22Rv1 (cell line): ENCODE data around the gene SLC25A36.
"Not testable (repeated sequence)": the region's sequence is repeated elsewhere in the genome, so short reads cannot be mapped to it uniquely, and the experiment has no call there.

ENCODE experiments used
- H3K27ac ChIP-seq: fragments of 450-650 bp; 2 replicates; pipeline ENCODE4 v1.5.1; 2017
- ZFX ChIP-seq: fragments of 450-650 bp; IDR thresholded peaks from 2 replicates; pipeline ENCODE4 v1.6.1; 2017; ENCODE audit warnings: antibody characterized with exemption, borderline replicate concordance
- TF ChIP-seq, protein P1 (sequence below): fragments of 450-650 bp; IDR thresholded peaks from 2 replicates; pipeline ENCODE4 v1.5.1; 2017; ENCODE audit warnings: mild to moderate bottlenecking

Gene SLC25A36

DNA sequence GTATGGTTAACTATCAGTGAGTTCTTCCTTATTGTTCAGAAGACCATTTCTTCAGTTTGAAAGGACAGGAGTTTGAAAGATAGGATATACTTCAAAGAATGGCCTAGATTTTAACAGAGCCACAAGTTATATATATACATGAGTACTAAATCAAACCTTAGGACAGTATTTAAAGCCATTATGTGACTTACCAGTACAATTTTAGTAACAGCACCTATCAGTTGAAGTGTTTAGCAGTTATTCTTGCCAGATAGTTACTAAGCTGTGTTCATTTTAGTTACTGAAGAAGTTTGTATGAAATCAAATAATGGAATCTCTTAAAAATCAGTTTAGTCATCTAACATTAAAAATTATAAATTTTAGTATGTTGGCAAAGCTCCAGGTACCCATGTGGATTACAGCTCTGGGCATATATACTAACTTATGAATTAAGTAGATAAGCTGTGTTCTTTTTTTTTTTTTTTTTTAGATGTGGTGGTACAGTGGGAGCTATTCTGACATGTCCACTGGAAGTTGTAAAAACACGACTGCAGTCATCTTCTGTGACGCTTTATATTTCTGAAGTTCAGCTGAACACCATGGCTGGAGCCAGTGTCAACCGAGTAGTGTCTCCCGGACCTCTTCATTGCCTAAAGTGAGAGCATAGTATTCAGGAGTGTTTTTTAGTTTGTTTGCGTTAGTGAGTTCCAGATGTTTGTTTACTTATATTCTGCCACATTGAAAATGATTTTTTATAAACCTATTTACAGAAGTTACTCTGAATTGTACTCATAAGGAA, 14.6 kb downstream of the SLC25A36 start:
- H3K27ac ChIP-seq: peak overlapping the region; percentile 70
- TF ChIP-seq, protein P1, sequence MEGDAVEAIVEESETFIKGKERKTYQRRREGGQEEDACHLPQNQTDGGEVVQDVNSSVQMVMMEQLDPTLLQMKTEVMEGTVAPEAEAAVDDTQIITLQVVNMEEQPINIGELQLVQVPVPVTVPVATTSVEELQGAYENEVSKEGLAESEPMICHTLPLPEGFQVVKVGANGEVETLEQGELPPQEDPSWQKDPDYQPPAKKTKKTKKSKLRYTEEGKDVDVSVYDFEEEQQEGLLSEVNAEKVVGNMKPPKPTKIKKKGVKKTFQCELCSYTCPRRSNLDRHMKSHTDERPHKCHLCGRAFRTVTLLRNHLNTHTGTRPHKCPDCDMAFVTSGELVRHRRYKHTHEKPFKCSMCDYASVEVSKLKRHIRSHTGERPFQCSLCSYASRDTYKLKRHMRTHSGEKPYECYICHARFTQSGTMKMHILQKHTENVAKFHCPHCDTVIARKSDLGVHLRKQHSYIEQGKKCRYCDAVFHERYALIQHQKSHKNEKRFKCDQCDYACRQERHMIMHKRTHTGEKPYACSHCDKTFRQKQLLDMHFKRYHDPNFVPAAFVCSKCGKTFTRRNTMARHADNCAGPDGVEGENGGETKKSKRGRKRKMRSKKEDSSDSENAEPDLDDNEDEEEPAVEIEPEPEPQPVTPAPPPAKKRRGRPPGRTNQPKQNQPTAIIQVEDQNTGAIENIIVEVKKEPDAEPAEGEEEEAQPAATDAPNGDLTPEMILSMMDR: no peak
- no peak for TF ChIP-seq ZFX

DNA sequence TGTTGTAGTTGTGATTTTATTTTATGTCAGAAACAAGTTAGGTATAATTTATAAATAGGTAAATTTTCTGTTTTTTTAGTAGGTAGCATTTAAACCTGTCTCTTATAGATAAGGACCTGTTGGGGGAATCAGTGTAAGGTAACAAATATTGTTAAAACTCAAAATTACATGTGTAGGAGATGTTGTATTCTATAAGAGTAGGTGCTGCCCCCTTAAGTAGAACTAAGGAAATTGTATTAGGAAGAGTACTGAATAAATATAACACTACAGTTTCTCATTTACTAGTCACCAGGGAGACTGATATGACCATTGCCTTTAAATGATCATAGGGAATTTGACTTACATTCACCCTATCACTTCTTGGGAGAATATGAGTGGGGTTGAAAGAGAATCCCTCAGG, 31.2 kb downstream of the SLC25A36 start:
- H3K27ac ChIP-seq: no peak overlapping the region
- TF ChIP-seq, protein P1: peak; percentile 61
- TF ChIP-seq ZFX: no peak

DNA sequence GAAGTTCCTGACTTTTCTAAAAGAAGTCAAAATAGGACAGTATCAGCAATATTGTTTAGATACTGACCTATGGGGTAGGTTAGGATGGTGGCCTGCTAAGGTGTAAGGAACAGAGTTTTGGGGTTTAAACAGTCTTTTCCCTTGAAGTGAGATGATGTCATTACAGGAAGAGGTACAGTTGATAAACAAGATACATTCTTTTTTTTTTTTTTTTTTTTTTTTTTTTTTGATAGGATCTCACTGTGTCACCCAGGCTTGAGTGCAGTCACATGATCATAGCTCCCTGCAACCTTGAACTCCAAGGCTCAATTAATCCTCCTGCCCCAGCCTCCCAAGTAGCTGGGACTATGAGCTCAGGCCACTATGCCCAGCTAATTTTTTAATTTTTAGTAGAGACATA, 33.3 kb downstream of the SLC25A36 start:
- TF ChIP-seq, protein P1: no peak
- no peak for TF ChIP-seq ZFX
- H3K27ac ChIP-seq: no peak overlapping the region

DNA sequence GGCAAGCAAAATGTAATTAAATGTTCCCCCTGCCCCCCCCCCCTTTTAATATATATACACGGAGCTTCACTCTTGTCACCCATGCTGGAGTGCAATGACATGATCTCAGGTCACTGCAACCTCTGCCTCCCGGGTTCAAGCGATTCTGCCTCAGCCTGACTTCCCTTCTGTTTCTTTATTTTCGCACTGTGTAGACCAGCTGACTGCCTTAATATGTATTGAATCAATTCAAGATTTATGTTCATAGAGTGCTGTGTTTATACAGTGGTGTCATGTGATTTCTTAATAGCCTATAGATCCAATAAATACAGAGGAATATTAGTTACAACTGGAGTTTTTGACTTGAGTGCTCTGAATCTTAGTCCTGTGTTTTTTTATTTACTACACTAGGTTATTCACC, 39.0 kb downstream of the SLC25A36 start:
- no peak overlapping the region for H3K27ac ChIP-seq
- TF ChIP-seq, protein P1: no peak
- TF ChIP-seq ZFX: no peak

DNA sequence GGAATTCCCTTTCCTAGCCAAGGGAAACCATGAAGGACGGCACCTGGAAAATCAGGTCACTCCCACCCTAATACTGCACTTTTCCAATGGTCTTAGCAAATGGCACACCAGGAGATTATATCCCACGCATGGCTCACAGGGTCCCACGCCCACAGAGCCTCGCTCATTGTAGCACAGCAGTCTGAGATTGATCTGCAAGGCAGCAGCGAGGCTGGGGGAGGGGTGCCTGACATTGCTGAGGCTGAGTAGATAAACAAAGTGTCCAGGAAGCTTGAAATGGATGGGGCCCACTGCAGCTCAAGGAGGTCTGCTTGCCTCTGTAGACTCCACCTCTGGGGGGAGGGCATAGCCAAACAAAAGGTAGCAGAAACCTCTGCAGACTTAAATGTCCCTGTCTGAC, 46.2 kb downstream of the SLC25A36 start:
- H3K27ac ChIP-seq: not testable (repeated sequence)

DNA sequence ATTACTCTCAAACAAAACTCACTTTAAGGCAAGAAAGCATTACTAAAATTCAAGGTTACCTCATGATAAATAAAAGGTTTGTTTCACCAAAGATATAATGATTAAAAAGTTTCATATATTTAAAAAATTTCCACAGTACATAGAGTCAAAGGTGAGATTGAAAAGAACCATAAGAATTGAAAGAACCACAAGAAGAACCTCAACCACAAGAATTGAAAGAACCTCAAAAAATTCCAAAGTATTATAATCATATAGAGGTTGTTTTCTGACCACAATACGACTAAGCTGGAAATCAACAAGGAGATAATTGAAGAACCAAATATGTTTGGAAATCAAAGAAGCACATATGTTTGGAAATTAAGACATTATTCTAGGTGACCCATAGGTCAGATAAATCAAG, 52.7 kb downstream of the SLC25A36 start:
- no peak overlapping the region for H3K27ac ChIP-seq

DNA sequence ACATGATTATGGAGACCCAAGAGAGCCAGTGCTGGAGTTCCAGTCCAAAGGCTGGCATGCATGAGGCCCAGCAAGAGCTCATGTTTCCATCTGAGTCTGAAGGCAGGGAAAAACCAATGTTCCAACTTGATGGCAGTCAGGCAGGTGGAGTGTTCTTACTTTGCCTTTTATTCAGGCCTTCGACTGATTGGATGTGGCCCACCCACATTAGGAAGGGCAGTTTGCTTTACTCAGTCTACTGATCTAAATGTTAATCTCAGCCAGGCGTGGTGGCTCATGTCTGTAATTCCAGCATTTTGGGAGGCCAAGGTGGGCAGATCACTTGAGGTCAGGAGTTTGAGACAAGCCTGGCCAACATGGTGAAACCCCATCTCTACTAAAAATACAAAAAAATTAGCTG, 53.2 kb downstream of the SLC25A36 start:
- H3K27ac ChIP-seq: not testable (repeated sequence)

More for the DNA sequence above, 52.7 kb downstream of the SLC25A36 start:
- TF ChIP-seq, protein P1: no peak
- TF ChIP-seq ZFX: no peak

DNA sequence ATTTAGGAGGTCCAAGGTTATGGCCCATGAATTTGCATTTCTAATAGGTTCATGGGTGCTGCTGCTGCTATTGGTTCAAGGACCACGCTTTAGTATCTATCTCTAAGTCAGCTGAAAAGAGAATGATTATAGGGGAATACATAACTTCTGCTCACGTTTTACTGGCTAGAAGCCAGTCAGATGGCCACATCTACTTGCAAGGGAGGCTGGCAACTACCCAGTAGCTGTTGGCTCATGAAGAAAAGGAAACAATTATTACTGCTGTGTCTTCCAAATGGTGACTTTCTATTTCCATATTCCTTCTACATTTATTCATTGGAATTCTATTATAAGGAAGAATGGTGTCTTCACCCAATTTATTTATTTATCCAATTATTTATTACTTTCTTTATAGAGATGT, 54.2 kb downstream of the SLC25A36 start:
- no peak overlapping the region for H3K27ac ChIP-seq
- TF ChIP-seq, protein P1: no peak
- TF ChIP-seq ZFX: no peak
